ENCODE results near the gene KLHL29.

KLHL29 gene

DNA sequence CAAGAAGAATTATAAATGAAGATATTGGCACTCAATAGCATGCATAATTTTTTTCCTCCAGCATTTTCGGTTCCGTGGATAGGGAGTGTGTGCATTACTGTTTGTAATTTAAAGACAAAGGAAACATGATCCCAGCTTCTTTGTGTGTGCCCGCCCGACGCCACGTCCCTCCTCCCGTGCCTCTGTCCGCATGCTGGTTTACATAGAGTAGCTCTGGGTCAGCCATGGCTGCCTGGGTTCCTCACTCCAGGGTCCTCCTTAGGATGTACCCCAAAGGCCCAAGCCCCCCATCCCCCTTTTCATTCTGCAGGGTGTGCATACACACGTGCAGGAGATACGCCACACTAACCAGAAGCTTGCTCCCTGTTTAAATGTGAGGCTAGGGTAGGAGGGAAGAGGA is 214.7 kb downstream of the KLHL29 start:
- no peak for DNase-seq

DNA sequence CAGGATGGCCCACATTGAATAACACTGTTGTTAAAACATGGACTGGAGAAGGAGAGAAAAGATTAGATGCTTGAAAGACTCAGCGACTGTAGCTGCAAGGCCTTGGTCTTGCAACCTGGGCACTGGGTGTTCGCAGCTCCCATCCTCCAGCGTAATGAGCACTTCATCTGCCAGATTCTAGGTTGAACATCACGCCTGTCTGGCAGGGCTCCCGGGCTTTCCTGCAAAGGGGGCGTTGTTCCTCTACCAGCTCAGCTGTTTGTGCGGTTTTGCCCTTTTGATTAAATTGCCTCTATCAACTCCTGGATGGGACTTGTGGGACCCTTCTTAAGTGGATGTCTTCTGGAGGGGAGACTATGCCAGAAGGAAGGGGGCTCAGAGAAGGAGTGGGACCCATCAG is 215.4 kb downstream of the KLHL29 start:
- no peak for DNase-seq

DNA sequence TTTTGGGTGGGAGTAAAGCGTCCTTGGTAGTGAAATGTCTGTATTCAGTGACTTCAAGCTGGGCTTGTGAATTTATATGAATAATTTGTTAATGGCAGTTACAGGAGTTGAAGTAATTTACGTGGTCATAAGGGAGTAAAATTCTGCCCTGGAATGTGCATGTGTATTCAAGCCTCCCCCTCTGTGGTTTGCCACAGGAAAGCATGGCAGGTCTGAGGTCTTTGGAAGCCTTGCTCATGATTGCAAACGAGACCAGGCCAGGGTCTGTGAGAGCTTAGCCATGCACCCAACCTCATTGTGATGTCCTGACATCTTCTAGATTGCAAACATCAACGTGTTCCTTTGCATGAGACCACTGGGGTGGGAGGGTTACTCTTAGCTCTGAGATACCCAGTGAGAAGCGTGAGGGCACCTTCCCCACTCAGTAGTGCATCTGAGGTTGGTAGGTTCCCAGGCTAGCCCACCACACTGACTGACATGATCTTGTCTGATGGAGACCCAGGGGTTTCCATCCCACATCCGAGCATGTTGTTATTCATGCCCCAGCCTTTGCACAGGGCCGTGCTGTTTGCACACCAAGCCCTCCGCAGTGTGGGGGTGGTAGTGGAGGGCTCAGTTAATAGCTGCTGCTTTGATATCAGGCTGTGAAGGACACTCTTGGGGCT is 216.5 kb downstream of the KLHL29 start:
- DNase-seq = no peak

DNA sequence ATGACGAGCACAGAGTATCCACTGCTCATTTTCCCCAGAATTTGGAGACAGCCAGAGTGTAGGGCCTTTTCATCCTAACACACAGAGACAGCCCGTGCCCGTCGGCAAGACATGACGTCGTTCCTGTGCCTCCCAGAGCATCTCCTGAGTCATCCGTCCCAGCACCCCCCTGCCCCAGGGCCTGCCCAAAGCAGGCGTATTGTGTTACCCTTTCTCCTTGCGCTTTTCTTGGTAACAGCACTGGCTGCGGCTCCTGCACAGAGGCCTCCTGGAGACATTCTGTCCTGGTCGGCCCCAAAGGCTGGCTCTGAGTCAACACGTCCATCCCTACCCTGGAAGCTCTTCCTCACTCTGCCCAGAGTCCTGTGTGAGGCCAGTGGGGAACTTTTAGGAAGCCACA is 217.1 kb downstream of the KLHL29 start:
- DNase-seq = no peak

DNA sequence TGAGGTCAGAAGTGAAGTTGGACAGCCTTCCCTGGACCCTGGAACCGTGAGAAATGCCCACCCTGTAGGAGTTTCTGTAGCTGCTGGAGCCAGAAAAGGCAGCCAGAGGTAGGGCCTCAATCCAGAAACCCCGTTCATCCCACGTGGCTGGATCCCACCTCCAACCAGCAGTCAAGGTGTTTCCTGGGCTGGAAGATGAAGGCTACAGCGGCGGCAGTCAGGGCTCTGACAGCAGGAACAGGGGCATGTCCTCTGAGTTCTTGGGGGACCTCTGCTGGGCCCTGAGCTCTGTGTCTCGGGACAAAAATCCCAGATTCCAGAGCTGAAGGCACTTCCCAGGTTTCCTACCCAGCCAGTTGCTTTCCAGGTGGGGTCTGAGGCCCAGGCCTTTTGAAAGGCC is 218.2 kb downstream of the KLHL29 start:
- DNase-seq = no peak

DNA sequence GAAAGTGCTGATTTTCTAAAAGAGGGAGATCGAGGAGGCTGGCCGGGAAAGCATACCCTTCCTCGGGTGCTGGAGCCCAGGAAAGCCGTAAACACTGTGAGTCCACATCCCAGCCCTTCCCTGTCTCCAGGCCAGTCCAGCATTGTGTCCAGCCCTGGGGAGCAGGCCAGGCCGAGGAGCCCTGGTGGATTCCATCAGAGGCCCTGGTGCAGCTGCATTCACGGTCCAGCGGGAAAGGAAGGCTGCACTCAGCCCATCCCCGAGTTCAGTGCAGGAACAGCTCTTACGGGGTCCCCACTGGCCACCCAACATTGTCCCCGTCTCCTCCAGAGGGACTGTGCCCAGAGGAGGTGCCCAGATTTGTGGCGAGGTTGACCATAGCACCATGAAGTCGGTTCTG is 218.6 kb downstream of the KLHL29 start:
- no peak for DNase-seq

DNA sequence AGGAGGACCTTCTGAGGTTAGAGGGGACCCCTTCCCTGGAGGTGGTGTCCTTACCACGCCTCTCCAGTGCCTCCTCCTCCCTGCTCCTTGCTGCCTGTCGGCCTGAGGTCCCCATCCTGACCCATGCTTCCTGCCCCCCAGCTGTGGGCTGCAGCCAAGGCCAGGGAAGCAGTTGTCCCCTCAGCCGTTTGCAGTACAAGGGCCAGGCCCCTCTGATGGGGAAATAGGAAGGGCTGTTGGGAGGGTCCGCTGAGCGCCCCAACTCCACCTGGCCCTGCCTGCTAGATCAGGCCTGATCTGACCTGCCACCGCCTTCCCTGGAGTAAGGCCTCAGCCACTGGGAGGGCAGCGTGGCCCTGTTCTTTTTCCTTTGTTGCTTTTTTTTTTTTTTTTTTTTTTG is 219.8 kb downstream of the KLHL29 start:
- no peak for DNase-seq

DNA sequence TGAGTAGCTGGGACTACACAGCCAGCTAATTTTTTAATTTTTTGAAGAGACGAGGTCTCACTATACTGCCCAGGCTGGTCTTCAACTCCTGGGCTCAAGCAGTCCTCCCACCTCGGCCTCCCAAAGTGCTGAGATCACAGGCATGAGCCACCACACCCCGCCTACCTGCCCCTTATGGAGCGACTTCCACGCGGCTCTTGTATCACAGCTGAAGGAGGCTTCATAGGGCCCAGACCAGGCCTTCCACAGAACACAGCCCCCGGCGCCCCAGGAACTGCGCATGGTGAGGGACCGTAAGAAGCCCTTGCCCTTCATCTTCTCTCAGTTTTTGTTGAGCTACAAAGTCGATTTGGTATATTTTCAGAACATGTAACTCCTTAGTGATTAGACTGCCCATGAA is 220.3 kb downstream of the KLHL29 start:
- no peak for DNase-seq

- no peak for DNase-seq
These were observed 221.2 kb downstream of the KLHL29 start for GRCh38 chr2:23606196-23606595.

- DNase-seq = no peak
These were observed 222.0 kb downstream of the KLHL29 start for GRCh38 chr2:23606968-23607367.

DNA sequence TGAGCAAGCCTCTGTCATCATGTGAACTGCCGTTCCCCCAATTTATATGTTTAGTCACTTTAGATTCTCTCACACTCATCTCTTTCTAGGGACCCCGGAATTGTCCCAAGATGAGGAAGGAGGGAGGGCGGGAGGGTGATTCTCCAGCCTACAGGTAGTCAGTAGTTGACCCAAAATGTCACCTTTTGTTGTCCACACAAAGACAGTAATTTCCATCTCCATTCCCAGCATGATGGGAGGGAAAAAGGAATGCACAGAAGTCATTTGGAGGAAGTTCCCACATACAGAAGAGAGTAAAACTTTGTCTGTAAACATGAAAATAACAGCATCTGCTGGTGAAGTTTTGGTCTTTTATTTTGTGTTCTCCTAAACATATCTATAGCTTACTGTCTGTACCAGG is 222.9 kb downstream of the KLHL29 start:
- DNase-seq = no peak

- no peak for DNase-seq
These were observed 224.3 kb downstream of the KLHL29 start for GRCh38 chr2:23609254-23609653.

DNA sequence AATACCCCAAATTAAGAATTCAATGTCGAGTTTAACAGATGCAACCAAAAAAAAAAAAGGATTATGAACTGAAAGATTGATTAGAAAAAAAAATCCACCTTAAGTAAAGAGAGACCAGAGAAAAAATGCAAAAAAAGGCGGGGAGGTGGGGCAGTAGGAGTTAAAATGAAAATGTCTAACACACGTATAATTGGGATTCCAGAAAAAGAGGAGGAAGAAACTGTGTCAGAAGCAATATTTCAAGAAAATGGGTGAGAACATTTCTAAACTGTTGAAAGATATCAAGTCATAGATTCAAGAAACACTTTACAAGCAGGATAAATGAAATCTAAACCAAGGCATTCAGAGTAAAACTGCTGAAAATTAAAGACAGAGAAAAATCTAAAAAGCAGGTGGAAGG is 226.9 kb downstream of the KLHL29 start:
- DNase-seq = no peak

DNA sequence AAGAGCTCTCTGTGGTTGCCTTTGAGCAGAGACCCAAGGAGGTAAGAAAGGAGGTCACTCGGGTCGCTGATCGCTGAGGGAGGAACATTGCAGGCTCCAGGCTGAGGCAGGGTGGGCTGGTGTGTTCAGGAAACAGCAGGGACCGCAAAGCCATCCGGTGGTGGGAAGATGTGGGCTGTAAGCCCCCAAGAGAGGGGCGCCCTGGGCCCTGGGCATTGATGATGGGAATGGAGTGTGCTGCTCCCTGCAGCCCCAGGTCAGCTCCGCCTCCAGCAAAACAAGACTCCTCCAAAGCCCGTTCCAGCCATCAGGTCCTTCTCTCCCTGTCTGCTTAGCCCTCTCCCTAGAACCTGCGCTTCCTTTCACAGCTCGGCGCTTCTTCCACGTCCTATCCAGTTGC is 229.7 kb downstream of the KLHL29 start:
- DNase-seq = no peak

DNA sequence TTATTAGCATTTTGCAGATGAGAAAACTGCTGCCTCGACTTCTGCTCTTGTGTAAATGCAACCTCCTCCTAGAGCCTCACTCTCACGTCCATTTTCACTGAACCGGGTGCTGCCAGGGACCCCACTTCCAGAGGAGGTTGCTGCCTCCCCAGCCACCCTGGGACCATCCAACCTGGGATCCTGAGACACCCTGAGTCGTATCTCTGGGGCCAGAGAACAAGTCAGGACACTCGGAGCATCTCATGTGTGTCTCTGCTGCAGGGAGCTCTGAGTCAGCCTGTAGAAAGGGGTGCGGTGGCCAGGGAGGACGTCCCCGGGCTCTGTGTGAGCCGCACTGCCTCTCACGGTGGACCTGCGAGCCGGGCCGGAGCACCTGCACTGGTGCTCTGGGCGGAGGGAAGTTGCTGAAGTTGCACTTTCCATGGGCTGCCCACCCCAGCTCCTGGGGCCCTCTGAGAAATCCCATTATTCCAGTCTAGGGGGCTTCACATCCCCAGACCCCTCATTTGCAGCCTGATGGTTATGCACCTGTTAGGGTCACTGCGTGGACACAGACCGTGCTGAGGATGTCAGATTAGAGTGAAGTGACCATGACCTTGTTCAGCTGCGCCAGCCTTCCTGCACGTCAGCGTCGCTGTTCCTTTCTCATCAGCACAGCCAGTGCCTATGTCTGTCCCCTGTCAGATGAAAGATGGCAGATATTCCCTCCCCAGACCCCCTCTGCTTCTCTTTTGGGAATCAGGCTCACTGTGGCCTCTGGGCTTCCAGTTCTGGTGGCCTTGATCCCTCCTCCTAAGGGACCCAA is 230.4 kb downstream of the KLHL29 start:
- DNase-seq = no peak

- no peak for DNase-seq
These were observed 231.7 kb downstream of the KLHL29 start for GRCh38 chr2:23616630-23617029.

GRCh38 chr2:23617167-23617810 is 232.3 kb downstream of the KLHL29 start:
- DNase-seq = no peak

- DNase-seq = no peak
These were observed 232.8 kb downstream of the KLHL29 start for GRCh38 chr2:23617811-23618215.

- DNase-seq = no peak
These were observed 233.3 kb downstream of the KLHL29 start for GRCh38 chr2:23618265-23618664.

GRCh38 chr2:23618794-23619530 is 234.0 kb downstream of the KLHL29 start:
- no peak for DNase-seq

- DNase-seq = no peak
These were observed 235.0 kb downstream of the KLHL29 start for GRCh38 chr2:23619941-23620340.

DNA sequence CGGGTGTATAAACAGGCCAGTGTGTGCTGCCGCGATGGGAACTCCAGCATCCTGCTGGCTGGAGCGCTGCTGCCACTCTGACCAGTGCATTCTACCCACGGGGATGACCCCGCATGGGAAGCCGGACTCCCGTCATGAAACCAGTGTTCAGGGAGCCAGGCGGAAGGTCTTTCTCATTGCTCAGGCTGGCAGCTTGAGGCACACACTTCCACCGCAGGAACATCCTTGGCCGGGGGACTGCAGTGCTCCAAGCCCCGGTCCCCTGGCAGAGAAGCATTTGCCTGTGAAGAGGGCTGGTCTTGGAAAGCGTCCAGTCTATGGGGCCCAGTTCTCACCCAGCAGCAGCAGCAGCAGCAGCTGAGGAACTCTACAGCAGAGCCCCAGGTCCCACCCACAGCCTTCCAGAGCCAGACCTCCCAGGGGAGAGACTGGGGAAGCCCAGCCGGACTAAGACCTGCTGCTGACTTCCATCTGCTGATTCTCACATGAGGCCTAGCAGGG is 235.9 kb downstream of the KLHL29 start:
- DNase-seq = no peak

DNA sequence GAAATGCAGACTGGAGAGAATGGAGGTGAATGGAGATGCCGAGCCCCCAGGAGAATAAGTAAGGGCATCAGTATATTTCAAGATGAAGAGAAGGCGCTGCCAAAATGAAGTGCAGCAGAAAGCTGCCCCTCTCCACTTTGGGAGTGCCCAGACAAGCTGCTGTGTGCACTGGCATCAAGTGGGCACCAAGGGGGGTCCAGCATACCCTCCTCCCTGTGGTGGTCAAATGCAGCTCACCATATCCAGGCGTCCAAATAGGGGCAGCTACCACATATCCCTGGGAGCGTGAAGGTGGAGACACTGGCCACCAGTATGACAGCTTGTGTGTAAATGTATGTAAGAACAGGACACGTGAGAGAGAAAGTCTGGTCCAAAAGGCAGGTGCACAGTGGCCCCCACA is 236.6 kb downstream of the KLHL29 start:
- DNase-seq = no peak
